ENCODE data around the gene MINDY2.

The MINDY2 gene

GRCh38 chr15:58771621-58772250 lies 634 bp downstream of the MINDY2 start:
- Histone ChIP-seq H3K4me3 (ENCODE audit: low read length) (peak overlapping the region; percentile 80), H3K4me1 (ENCODE audit: low read length) (peaks cover 19% of the 10 kb centered on the region), H3K4me2 (ENCODE audit: low read length) (peak overlapping the region; percentile 92), H2AFZ (ENCODE audit: low read depth, low read length) (peak overlapping the region; percentile 93), H3K27ac (ENCODE audit: low read length) (peak overlapping the region; percentile 53), H3K9me3 (ENCODE audit: insufficient read depth, low read length) (no peaks in the 10 kb centered on the region), H4K20me1 (ENCODE audit: insufficient read depth, low read length) (no peaks in the 10 kb centered on the region), H3K9ac (ENCODE audit: low read length) (peak overlapping the region; percentile 84), H3K27me3 (ENCODE audit: low read depth, low read length) (no peaks in the 10 kb centered on the region), H3K79me2 (ENCODE audit: low read length) (no peaks in the 10 kb centered on the region), H3K36me3 (replicated peaks; ENCODE audit: low read depth, low read length) (no peaks in the 10 kb centered on the region)
- TF ChIP-seq EZH2phosphoT487 (IDR thresholded peaks at IDR 0.05; ENCODE audit: low read depth) = no peak
- TF ChIP-seq, protein P1, sequence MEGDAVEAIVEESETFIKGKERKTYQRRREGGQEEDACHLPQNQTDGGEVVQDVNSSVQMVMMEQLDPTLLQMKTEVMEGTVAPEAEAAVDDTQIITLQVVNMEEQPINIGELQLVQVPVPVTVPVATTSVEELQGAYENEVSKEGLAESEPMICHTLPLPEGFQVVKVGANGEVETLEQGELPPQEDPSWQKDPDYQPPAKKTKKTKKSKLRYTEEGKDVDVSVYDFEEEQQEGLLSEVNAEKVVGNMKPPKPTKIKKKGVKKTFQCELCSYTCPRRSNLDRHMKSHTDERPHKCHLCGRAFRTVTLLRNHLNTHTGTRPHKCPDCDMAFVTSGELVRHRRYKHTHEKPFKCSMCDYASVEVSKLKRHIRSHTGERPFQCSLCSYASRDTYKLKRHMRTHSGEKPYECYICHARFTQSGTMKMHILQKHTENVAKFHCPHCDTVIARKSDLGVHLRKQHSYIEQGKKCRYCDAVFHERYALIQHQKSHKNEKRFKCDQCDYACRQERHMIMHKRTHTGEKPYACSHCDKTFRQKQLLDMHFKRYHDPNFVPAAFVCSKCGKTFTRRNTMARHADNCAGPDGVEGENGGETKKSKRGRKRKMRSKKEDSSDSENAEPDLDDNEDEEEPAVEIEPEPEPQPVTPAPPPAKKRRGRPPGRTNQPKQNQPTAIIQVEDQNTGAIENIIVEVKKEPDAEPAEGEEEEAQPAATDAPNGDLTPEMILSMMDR (IDR thresholded peaks at IDR 0.05; ENCODE audit: low read depth, low read length) = no peak

- no peak overlapping the region for H2AFZ ChIP-seq (ENCODE audit: low read depth, low read length)
- H3K4me3 ChIP-seq (ENCODE audit: low read length) = peak overlapping the region; percentile 80
- peak overlapping the region; percentile 92 for H3K4me2 ChIP-seq (ENCODE audit: low read length)
- no peaks in the 10 kb centered on the region for H3K27me3 ChIP-seq (ENCODE audit: low read depth, low read length)
- H3K79me2 ChIP-seq (ENCODE audit: low read length) = no peaks in the 10 kb centered on the region
- TF ChIP-seq, protein P1 (IDR thresholded peaks at IDR 0.05; ENCODE audit: low read depth, low read length) = no peak
- TF ChIP-seq EZH2phosphoT487 (IDR thresholded peaks at IDR 0.05; ENCODE audit: low read depth) = no peak
- no peak overlapping the region for H3K27ac ChIP-seq (ENCODE audit: low read length)
- no peaks in the 10 kb centered on the region for H4K20me1 ChIP-seq (ENCODE audit: insufficient read depth, low read length)
- H3K4me1 ChIP-seq (ENCODE audit: low read length) = peaks cover 26% of the 10 kb centered on the region
- no peaks in the 10 kb centered on the region for H3K36me3 ChIP-seq (replicated peaks; ENCODE audit: low read depth, low read length)
- no peaks in the 10 kb centered on the region for H3K9me3 ChIP-seq (ENCODE audit: insufficient read depth, low read length)
- no peak overlapping the region for H3K9ac ChIP-seq (ENCODE audit: low read length)
Observed at GRCh38 chr15:58773024-58773423, 1.9 kb downstream of the MINDY2 start.

DNA sequence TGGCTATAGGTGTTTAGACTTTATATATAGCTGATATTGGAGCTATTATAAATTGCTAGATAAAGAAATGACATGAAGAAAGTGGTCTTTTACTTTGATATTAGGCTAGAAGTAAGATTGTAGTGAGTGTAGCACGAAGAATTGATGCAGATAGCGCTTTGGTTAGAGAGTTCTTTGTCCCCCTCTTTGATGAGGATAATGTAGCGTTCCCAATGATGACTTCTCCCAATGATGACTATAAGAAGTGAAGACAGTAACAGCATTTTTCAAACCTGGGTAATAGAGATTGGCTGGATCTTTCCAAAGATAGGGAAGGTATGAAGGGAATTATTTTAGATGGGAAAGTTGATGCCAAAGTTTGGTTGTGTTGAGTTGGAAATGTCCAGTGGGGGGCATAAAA lies 4.3 kb downstream of the MINDY2 start:
- Histone ChIP-seq H3K9ac (ENCODE audit: low read length) (no peak overlapping the region), H3K27me3 (ENCODE audit: low read depth, low read length) (no peaks in the 10 kb centered on the region), H2AFZ (ENCODE audit: low read depth, low read length) (no peak overlapping the region), H3K4me2 (ENCODE audit: low read length) (no peak overlapping the region), H3K9me3 (ENCODE audit: insufficient read depth, low read length) (no peaks in the 10 kb centered on the region), H3K36me3 (replicated peaks; ENCODE audit: low read depth, low read length) (no peaks in the 10 kb centered on the region), H3K4me3 (ENCODE audit: low read length) (no peak overlapping the region), H3K27ac (ENCODE audit: low read length) (no peak overlapping the region), H3K79me2 (ENCODE audit: low read length) (no peaks in the 10 kb centered on the region), H3K4me1 (ENCODE audit: low read length) (peaks cover 21% of the 10 kb centered on the region), H4K20me1 (ENCODE audit: insufficient read depth, low read length) (no peaks in the 10 kb centered on the region)
- TF ChIP-seq, protein P1 (IDR thresholded peaks at IDR 0.05; ENCODE audit: low read depth, low read length) = no peak
- TF ChIP-seq EZH2phosphoT487 (IDR thresholded peaks at IDR 0.05; ENCODE audit: low read depth) = no peak

DNA sequence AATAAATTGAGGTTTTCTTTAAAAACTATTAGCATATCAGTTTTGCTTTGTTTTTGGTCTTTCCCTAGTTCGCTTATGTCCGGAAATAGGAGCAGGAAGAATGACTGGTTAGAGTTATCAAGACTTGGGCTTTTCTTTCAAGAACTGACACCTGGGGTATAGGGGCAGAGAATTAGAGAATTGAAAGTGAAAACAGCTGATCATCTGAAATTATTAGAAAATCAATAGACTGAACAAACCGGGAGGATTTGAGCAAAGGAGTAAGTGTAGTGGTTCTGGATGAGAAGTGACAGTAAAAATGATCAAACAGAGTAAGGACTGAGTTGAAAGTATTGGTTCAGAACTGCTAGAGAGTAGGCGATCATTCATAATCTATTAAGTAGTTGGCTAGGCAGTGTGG lies 6.0 kb downstream of the MINDY2 start:
- TF ChIP-seq EZH2phosphoT487 (IDR thresholded peaks at IDR 0.05; ENCODE audit: low read depth) = no peak
- TF ChIP-seq, protein P1 (IDR thresholded peaks at IDR 0.05; ENCODE audit: low read depth, low read length) = no peak
- Histone ChIP-seq H3K27me3 (ENCODE audit: low read depth, low read length) (no peaks in the 10 kb centered on the region), H3K27ac (ENCODE audit: low read length) (no peak overlapping the region), H3K36me3 (replicated peaks; ENCODE audit: low read depth, low read length) (no peaks in the 10 kb centered on the region), H2AFZ (ENCODE audit: low read depth, low read length) (no peak overlapping the region), H3K4me1 (ENCODE audit: low read length) (peaks cover 20% of the 10 kb centered on the region), H4K20me1 (ENCODE audit: insufficient read depth, low read length) (no peaks in the 10 kb centered on the region), H3K4me2 (ENCODE audit: low read length) (peak overlapping the region; percentile 68), H3K4me3 (ENCODE audit: low read length) (peak overlapping the region; percentile 49), H3K9me3 (ENCODE audit: insufficient read depth, low read length) (no peaks in the 10 kb centered on the region), H3K9ac (ENCODE audit: low read length) (no peak overlapping the region), H3K79me2 (ENCODE audit: low read length) (no peaks in the 10 kb centered on the region)

Measured in OCI-LY3 (cell line).